Stimulated activated CD8-positive, alpha-beta memory T cell treated with anti-CD3 and anti-CD28 coated beads, Interleukin-2, amount 100 ng/mL, for 1 hour (primary cell): Measurements from ENCODE around the gene PRSS3.
A peak's percentile ranks its signal among the peaks of the same experiment; 100 is the strongest.
"Not testable (repeated sequence)": the region's sequence is repeated elsewhere in the genome, so short reads cannot be mapped to it uniquely, and the experiment has no call there.

Experiments used
- DNase-seq, 2 donors: peaks; one replicate each; pipeline ENCODE4 v3.0.0-alpha.2; 2020; ENCODE audit warnings: low read depth in 2 of 2

Gene PRSS3

DNA sequence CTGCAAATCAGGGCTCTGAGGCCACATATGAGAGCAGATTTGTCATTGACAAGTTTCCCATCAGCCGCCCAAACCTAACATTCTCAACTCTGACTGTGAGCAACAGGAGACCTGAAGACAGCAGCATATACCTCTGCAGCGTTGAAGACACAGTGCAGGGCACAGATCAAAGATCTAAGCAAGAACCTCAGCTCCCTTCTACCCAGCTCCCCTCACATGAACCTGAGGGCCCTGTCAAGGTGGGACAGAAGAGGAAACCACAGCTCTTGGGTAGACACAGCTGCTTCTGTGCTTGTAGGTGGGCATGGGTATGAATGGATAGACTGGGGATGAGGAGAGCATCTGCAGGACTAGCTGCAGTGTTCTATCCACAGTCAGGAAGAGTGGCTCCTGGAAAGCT lies 8.7 kb upstream of the PRSS3 start:
- no peak for DNase-seq

DNA sequence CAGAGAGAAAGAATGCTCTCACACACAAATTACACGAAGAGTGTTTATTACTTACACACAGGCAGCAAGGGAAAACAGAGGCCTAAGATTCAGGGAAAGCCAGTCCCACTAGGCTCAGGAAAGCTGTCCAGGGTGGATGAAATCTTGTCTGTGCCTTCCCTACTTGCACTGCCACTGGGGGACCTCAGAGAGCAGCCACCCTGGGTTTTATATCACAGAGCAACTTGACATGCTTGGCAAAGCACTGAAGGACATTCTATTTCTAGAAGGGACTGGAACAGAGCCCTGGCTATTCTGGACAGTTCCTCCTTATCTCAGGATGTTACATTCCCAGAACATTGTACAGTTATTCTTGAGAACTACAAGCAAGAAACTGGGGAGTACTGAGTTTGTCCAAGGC lies 7.5 kb upstream of the PRSS3 start:
- no peak for DNase-seq

DNA sequence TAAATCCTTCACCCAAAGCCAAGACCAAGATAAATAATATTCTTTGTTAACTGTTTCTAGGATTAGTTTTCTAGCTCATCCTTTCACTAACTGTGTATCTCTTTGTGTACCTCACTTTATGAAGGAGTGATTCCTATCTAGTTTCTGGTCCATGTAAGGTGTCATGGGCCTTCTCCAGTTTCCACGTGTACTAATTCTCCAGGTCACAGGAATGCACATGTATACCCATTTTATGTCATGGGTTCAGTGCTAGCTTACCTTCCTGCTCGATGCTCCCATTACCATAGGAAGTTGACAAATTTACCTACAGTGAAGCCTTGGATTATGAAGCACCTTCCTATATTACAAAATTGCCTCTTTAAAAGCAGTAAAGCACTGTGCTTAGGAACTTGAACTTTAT lies 5.9 kb upstream of the PRSS3 start:
- DNase-seq, result not testable (repeated sequence)

DNA sequence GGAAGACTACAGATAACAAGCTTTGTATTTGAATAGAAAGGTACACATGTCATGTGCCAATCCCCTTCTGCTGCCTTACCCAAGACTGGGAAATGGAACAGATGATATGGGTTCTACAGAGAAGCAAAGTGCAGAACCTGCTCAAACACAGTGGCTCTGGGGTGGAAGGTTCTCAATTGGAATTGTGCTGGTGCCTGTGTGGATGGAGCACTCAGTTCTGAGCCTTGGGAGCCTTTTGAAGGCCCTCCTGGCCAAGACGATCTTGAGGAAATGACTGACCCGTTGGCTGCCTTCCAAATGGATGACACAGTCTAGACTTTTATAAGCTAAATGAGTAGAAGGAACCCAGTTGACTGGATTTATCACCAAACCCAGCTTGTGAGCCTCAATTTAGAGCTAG lies 4.2 kb upstream of the PRSS3 start:
- no peak for DNase-seq

DNA sequence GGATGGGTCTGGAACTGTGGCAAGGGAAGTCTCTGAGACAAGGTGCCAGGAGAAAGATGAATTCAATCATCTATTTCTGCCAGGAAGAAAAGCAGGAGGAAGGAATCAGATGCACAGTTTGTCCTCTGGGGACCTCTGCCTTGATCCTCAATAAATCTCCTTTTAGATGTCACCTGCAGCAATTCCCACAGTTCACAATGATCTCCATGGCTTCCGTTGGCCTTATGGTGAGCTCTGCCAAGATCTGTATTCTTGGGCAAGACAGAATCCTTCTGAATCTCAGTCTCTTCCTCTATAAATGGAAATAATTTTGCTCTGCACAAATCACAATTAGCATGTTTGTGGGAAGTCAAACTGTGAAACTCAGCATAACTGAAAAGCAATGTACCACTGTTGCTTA lies 1.9 kb upstream of the PRSS3 start:
- DNase-seq, result not testable (repeated sequence)

DNA sequence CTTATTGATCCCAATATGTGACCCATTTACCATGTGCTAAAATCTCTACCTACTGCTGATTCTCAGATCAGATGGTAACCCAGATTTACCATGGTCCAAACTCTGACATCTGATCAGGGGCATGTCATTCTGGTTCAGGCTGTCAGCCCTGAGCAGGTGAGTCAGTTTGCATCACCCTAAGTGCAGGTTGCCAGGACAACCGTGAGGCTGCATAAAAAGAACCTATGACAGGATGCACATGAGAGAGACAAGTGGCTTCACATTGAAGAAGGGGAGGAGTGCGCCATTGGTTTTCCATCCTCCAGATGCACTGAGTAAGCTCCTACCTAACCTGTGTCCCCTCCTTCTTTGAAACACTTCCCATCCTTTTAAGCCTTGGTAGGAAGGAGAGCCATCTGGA lies 801 bp upstream of the PRSS3 start:
- DNase-seq, result no peak

DNA sequence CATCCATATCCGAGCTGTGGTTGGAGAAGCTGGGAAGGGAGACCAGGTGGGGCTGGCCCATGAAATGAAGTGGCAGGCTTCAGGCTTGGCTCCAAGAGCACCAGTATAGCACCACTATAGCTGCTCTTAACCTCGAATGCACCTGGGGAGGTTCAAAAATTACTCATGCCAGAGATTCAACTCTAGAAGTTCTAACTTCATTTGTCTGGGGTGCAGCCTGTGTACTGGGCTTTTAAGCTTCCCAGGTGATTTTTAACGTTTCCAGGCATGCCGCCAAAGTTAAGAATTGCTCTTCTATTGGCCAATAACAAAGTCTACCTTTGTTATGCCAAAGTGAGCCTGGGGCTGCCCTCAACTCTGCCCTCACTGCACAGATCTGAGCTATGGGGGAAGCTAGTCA lies 458 bp downstream of the PRSS3 start:
- DNase-seq, result no peak

DNA sequence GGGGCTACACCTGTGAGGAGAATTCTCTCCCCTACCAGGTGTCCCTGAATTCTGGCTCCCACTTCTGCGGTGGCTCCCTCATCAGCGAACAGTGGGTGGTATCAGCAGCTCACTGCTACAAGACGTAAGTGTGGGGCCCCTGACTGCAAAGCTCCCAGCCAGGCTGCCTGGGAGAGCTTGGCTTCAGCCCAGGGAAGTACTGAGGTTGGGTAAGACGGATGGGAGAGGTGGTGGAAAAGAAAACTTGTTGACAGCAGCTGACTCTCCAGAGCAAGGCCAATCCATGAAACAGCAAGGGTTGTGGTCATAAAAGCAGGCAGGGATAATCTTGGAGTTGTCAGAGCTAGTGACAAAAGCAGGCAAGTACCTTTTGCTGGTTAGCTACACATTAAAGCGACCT lies 1.3 kb downstream of the PRSS3 start:
- not testable (repeated sequence) for DNase-seq

DNA sequence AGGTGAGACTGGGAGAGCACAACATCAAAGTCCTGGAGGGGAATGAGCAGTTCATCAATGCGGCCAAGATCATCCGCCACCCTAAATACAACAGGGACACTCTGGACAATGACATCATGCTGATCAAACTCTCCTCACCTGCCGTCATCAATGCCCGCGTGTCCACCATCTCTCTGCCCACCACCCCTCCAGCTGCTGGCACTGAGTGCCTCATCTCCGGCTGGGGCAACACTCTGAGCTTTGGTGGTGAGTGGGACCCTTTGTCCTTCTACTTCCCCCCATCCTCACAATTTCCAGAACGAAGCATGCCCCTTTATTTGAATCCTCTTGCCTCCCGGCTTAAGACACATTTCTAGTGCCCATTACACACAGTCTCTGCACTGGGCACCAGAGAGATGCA lies 2.5 kb downstream of the PRSS3 start:
- no peak for DNase-seq

DNA sequence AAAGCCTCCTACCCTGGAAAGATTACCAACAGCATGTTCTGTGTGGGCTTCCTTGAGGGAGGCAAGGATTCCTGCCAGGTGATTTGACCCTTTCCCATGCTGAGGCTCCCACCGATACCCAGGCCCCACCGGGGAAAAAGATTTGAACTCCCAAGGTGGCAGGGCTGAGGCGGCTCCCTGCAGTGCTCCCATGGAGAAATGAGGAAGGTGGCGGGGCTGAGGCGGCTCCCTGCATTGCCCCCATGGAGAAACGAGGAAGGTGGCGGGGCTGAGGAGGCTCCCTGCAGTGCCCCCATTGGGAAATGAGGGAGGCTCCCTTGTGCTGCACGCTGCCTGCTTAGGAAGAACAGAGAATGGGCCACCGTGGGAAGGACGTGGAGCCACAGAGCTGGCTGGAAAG lies 3.2 kb downstream of the PRSS3 start:
- no peak for DNase-seq

DNA sequence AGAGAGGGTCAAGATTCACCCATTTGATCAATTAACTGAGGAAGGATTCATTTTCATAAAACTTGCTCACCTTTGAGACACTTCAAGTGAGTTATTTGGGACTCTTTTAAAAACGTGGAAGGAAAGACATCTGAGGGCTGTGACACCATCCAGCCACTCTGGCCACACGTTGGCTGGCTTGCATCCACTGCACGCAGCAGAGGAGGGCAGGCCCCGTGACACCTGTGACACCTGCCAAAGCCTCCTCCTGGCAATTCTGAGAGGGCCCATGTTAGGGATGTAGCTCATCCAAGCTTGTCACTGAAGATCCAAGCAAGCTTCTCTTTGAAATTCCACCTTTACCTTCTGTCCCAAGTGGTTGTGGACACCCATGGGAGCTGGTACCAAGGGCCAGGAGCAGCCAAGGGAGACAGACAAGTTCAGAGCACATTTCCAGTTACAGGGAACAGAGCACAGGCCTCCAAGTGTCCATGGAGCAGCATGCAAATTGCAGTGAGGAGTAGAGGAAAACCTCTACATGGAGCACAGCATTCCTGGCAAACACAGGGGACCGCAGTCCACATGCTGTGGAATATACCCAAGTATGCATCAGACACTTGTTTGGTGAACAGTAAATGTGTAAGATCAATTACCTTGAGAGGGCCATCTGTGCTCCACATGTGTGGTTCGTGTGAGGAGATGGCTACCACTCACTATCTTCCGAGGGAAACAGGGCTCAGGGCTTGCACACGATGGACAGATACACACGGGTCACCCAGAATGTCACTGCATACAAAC lies 4.8 kb downstream of the PRSS3 start:
- DNase-seq, result no peak

DNA sequence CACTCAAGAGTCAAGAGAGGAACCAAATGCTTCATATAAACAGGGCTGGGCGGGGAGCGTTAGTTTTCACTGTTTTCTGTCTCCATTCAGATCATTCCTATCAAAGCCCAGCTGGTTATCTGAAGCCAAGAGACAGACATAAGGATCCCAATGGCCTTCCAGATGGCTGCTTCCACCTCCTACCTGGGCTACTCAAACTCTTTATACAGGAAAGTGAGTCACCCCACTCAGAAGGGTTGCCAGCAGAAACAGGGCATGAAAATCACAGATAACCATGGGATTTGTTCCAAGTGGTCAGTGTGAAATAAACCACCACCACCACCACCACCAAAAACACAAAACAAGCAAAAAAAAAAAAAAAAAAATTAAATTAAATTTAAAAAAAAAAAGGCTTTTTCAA lies 5.5 kb downstream of the PRSS3 start:
- DNase-seq, result no peak

DNA sequence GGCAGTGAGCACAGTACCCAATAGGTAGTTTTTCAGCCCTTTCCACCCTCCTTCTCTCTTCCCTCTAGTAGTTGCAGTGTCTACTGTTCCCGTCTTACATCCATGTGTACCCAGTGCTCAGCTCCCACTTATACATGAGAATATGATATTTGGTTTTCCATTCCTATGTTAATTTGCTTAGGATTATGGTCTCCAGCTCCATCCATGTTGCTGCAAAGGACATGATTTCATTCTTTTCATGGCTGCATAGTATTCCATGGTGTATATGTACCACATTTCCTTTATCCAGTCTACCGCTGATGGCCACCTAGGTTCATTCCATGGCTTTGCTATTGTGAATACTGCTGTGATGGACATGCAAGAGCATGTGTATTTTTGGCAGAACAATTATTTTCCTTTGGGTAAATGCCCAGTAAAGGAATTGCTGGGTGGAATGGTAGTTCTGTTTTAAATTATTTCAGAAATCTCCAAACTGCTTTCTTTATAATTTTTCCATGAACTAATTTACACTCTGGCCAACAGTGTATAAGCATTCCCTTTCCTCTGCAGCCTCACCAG lies 6.7 kb downstream of the PRSS3 start:
- DNase-seq, result not testable (repeated sequence)

DNA sequence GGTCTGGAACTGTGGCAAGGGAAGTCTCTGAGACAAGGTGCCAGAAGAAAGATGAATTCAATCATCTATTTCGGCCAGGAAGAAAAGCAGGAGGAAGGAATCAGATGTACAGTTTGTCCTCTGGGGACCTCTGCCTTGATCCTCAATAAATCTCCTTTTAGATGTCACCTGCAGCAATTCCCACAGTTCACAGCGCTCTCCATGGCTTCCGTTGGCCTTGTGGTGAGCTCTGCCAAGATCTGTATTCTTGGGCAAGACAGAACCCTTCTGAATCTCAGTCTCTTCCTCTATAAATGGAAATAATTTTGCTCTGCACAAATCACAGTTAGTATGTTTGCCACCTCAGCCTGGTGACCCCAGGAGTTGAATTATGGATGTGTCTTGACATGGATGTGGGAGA lies 8.8 kb downstream of the PRSS3 start:
- DNase-seq, result not testable (repeated sequence)

DNA sequence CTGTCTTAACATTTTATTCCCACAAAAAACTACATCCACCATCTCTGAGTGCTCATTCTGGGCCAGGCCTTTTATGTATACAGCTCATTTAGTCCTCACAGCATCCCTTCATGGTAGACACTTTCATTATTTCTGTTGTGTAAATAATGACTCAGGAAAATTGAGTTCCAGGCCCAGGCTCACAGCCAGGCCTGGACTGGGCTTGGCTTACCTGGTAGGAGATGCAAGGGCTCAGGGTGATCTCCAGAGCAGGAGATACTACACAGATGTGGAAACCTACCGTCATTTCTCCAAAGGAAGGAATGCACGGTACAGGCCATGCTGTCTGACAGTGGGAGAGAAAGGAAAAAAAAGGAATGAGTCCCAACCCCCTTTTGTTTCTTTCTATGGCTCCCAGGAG lies 11.8 kb downstream of the PRSS3 start:
- DNase-seq, result not testable (repeated sequence)

DNA sequence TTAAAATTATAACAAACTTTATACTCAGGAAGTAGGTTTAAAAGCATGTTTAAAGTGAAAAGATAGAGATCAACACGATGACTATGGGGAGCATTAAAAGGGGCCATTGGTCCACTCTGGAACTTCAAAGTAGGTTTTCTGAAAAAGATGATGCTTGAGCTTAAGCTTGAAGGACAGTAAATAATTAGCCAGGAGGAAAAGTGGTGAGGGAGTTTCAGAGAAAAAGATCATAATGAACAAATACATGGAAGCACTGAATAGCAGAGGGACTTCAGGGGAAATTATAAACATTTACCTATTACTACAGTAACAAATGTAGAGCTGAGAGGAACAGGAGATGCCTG lies 13.6 kb downstream of the PRSS3 start:
- DNase-seq, result not testable (repeated sequence)

DNA sequence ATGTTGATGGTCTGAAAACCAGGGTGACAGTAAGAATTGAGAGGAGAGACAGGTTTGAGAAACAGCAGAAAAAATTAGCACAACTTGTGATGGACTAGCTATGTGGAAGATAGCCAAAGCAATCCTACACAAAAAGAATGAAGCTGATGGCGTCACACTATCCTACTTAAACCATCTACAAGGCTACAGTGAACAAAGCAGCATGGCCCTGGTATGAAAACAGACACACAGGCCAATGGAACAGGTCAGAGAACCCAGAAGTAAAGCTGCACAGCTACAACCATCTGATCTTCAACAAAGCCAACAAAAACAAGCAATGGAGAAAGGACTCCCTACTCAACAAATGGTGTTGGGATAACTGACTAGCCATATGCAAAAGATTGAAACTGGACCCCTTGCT lies 14.1 kb downstream of the PRSS3 start:
- DNase-seq, result no peak

DNA sequence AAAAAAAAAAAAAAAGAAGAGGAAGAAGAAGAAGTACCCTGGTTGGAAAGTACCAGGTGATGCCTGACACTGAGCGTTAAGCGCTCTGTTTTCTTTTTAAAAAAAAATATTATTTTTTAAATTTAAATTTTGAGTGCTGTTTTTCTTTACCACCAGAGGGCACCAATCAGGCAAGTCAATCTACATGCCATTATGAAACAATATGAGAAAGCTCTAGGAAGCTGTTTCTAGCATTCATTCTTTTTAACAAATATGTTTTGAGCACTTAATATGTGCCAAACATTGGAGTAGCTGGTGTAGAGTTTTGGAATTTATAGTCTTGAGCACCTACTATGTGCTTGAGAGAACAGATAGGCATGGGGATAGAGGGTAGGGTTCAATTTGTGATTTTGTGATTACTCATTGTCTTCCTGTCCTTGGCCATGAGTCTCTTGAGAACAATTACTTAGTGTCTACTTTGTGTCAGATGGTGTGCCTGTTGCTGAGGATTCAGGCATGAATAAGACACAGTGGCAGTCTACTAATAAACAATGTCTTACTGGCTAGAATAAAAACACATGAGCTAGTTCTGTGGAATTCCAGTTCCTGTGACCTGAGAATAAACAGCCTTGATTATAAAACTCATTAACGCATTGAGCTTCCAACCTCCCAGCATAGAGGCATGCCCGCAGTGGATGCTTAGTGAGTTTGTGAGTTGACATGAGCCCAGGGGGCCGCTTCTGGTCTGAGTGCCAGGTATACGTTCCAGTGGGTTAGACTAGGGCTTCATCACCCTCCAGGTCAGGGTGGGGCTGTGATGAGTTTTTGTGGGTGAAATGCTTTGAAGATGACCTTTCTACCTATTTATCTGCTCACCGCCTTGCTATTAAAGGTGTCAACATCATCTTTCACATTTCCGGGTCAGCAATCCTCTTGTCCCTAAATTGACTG lies 18.6 kb downstream of the PRSS3 start:
- DNase-seq, result no peak

DNA sequence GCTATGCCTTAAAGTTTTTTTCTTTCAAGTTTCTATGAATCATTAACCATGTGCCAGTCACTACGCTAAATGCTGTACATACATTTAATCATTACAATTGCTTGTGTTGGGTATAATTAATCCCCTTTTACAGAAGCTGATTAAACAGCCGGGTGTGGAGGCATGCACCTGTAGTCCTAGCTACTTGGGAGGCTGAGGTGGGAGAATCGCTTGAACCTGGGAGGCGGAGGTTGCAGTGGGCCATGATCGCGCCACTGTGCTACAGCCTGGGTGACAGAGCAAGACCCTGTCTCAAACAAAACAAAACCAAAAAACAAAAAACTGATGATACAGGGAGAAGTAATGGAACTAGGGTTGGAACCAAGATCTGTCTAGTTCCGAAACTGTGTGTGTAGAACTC lies 20.4 kb downstream of the PRSS3 start:
- DNase-seq, result no peak

DNA sequence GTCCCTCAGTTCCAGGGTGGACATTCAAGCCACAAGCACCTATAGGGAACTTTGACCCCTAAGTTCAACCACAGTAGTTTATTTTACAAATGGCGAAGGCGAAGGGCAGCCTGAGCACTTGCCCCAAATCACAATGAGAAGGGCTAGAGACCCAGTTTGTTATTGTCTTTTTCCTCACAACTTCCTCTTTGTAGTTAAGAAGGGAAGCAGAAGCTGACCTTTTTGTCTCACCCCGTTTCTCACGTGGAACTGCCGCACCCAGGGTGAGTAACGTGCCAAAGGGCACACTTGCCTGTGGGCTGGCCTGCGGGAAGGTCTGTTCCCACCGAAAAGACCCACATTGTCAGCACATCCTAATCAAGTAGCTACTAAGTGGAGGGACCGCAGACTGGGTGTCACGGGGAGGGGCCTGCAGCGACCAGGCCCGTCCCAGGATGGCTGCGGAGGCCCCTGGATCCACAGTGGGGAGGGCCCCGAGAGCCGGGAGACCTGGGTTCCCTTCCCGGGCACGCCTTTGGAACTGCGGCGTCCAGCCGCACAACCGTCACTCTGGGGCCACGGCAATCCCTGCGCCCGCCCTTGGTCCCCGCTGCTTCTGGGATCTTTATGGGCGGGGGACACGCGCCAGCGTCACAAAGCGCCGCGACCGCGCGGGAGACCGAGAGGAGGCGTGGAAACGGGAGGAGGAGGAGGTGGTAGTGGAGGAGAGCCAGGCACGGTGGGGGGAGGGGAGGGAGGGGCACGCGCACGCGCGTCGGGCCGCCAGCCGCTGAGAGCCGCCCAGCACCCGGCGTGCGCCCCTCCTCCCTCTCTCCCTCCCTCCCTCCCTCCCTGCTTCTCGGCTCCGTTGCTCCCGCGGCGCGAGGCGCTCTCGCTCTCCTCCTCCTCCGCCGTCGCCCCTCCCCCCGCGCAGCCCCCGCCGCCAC lies 21.2 kb downstream of the PRSS3 start, which contains the start of gene UBE2R2:
Gene UBE2R2, plus strand, starts transcription at position 834 of the 926 bp plus-strand sequence. CDS start 598 bp downstream, outside the sequence.
- DNase-seq, result peak; percentile 81 to 91

DNA sequence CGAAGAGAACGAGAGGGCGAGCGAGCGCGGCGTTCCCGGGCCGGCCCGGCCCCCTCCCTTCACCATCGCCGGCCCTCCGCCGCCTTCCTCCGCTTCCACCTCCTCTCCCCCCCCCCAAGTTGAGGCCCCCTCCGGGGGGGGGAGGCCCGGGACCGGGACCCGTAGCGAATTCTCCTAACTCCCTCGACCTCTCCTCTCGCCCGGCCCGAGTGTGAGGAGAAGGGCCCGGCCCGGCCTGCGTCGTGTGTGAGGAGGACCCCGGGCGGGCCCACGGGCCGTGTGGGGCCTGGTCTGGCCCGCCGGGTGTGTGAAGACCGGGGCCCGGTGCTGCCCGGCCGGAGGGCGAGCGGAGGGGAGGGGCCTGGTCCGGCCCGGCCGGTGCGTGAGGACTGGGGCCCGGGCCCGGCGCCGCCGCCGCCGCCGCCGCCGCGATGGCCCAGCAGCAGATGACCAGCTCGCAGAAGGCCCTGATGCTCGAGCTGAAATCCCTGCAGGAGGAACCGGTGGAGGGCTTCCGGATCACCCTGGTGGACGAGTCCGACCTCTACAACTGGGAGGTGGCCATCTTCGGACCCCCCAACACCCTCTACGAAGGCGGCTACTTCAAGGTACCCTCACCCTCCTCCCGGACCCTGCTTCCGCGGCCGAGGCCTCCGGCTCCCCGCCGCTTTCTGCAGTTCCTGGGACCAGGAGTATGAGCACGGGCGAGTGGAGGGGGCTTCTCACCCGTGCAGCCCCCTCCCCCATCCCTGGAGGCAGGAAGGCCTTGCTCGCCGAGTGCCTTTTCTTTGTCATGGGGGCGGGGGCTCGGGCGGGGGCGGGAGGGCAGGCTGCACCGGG lies 22.2 kb downstream of the PRSS3 start:
- peak; percentile 10 to 15 for DNase-seq
